HEK293T (cell line): ENCODE measurements around the gene COL20A1.

Source experiments
- ARNT ChIP-seq: fragments of 450-650 bp; IDR thresholded peaks from 2 replicates; pipeline ENCODE4 v1.6.1; 2017; ENCODE audit warnings: mild to moderate bottlenecking
- BHLHE40 ChIP-seq: fragments of 450-650 bp; IDR thresholded peaks from 2 replicates; pipeline ENCODE4 v1.6.1; 2016; ENCODE audit warnings: mild to moderate bottlenecking, moderate library complexity, borderline replicate concordance
- CTBP1 ChIP-seq: fragments of 450-650 bp; IDR thresholded peaks from 2 replicates; pipeline ENCODE4 v1.6.1; 2016; ENCODE audit warnings: borderline replicate concordance
- ELF4 ChIP-seq: fragments of 450-650 bp; IDR thresholded peaks from 2 replicates; pipeline ENCODE4 v1.6.1; 2017; ENCODE audit warnings: antibody characterized with exemption
- FOXA1 ChIP-seq: fragments of 450-650 bp; IDR thresholded peaks from 2 replicates; pipeline ENCODE4 v1.6.1; 2016; ENCODE audit warnings: mild to moderate bottlenecking
- FOXK2 ChIP-seq: fragments of 450-650 bp; IDR thresholded peaks from 2 replicates; pipeline ENCODE4 v1.6.1; 2016; ENCODE audit warnings: mild to moderate bottlenecking
- FOXM1 ChIP-seq: fragments of 450-650 bp; IDR thresholded peaks from 2 replicates; pipeline ENCODE4 v1.6.1; 2017; ENCODE audit warnings: mild to moderate bottlenecking, borderline replicate concordance
- HDGF ChIP-seq: fragments of 450-650 bp; IDR thresholded peaks from 2 replicates; pipeline ENCODE4 v1.6.1; 2017; ENCODE audit warnings: antibody characterized with exemption, borderline replicate concordance
- LEF1 ChIP-seq: fragments of 450-650 bp; IDR thresholded peaks from 2 replicates; pipeline ENCODE4 v1.6.1; 2017; ENCODE audit warnings: mild to moderate bottlenecking, borderline replicate concordance
- PKNOX1 ChIP-seq: fragments of 450-650 bp; IDR thresholded peaks from 2 replicates; pipeline ENCODE4 v1.6.1; 2016
- SP1 ChIP-seq: fragments of 450-650 bp; IDR thresholded peaks from 2 replicates; pipeline ENCODE4 v1.6.1; 2017
- TARDBP ChIP-seq: fragments of 450-650 bp; IDR thresholded peaks from 2 replicates; pipeline ENCODE4 v1.6.1; 2016
- ZNF384 ChIP-seq: fragments of 450-650 bp; IDR thresholded peaks from 2 replicates; pipeline ENCODE4 v1.6.1; 2016

GRCh38 chr20:63295018-63295417 is 2.0 kb downstream of the COL20A1 start:
- no peak for TF ChIP-seq FOXM1
- TF ChIP-seq TARDBP = no peak
- TF ChIP-seq FOXA1 = no peak
- TF ChIP-seq FOXK2 = no peak
- TF ChIP-seq ARNT = no peak
- no peak for TF ChIP-seq SP1
- TF ChIP-seq ELF4 = no peak
- TF ChIP-seq ZNF384 = no peak
- no peak for TF ChIP-seq HDGF
- TF ChIP-seq PKNOX1 = no peak
- TF ChIP-seq BHLHE40 = no peak
- no peak for TF ChIP-seq CTBP1
- TF ChIP-seq LEF1 = no peak
